ENCODE data around the gene HAVCR1.

Gene HAVCR1

GRCh38 chr5:157059093-157059539 lies at the start of gene HAVCR1:
Gene HAVCR1, minus strand, starts transcription at chr5:157059116. Its CDS starts 1,173 bp downstream, at chr5:157057943.
- no peaks in the 10 kb centered on the region for H3K36me3 ChIP-seq (ENCODE audit: insufficient read depth, insufficient read length, low read length)
- H3K9ac ChIP-seq (ENCODE audit: insufficient read length, low read depth), result no peak within 1 kb of the TSS
- no peak for TF ChIP-seq YY1 (IDR thresholded peaks at IDR 0.05; ENCODE audit: insufficient read depth, insufficient read length)
- TF ChIP-seq SUZ12 (IDR thresholded peaks at IDR 0.05; ENCODE audit: extremely low read depth, insufficient read depth, insufficient read length), result no peak
- no peak for TF ChIP-seq ZNF274 (IDR thresholded peaks at IDR 0.05; ENCODE audit: low read depth, low read length)
- H3K9me3 ChIP-seq (ENCODE audit: insufficient read depth, low read length), result no peaks in the 10 kb centered on the region
- no peaks in the 10 kb centered on the region for H3K27me3 ChIP-seq (ENCODE audit: insufficient read depth, insufficient read length)
- H3K4me3 ChIP-seq (ENCODE audit: insufficient read length, low read depth), result no peak within 1 kb of the TSS
- no peaks in the 10 kb centered on the region for H3K4me1 ChIP-seq (ENCODE audit: insufficient read depth, insufficient read length)
- no peak for DNase-seq (ENCODE audit: low read depth, low spot score)

GRCh38 chr5:157107508-157107907 lies 48.6 kb upstream of the HAVCR1 start:
- Histone ChIP-seq H3K4me1 (ENCODE audit: insufficient read depth, insufficient read length) (no peaks in the 10 kb centered on the region), H3K36me3 (ENCODE audit: insufficient read depth, insufficient read length, low read length) (no peaks in the 10 kb centered on the region), H3K9me3 (ENCODE audit: insufficient read depth, low read length) (no peaks in the 10 kb centered on the region), H3K9ac (ENCODE audit: insufficient read length, low read depth) (no peak overlapping the region), H3K27me3 (ENCODE audit: insufficient read depth, insufficient read length) (no peaks in the 10 kb centered on the region), H3K4me3 (ENCODE audit: insufficient read length, low read depth) (no peak overlapping the region)
- TF ChIP-seq YY1 (IDR thresholded peaks at IDR 0.05; ENCODE audit: insufficient read depth, insufficient read length) (no peak), SUZ12 (IDR thresholded peaks at IDR 0.05; ENCODE audit: extremely low read depth, insufficient read depth, insufficient read length) (no peak), ZNF274 (IDR thresholded peaks at IDR 0.05; ENCODE audit: low read depth, low read length) (no peak)
- DNase-seq (ENCODE audit: low read depth, low spot score), result no peak

- no peaks in the 10 kb centered on the region for H3K27me3 ChIP-seq (ENCODE audit: insufficient read depth, insufficient read length)
- H3K36me3 ChIP-seq (ENCODE audit: insufficient read depth, insufficient read length, low read length), result no peaks in the 10 kb centered on the region
- TF ChIP-seq SUZ12 (IDR thresholded peaks at IDR 0.05; ENCODE audit: extremely low read depth, insufficient read depth, insufficient read length) (no peak), ZNF274 (IDR thresholded peaks at IDR 0.05; ENCODE audit: low read depth, low read length) (no peak), YY1 (IDR thresholded peaks at IDR 0.05; ENCODE audit: insufficient read depth, insufficient read length) (no peak)
- no peak overlapping the region for H3K9ac ChIP-seq (ENCODE audit: insufficient read length, low read depth)
- no peak overlapping the region for H3K4me3 ChIP-seq (ENCODE audit: insufficient read length, low read depth)
- no peaks in the 10 kb centered on the region for H3K9me3 ChIP-seq (ENCODE audit: insufficient read depth, low read length)
- no peaks in the 10 kb centered on the region for H3K4me1 ChIP-seq (ENCODE audit: insufficient read depth, insufficient read length)
- DNase-seq (ENCODE audit: low read depth, low spot score), result no peak
These were observed 47.9 kb upstream of the HAVCR1 start for GRCh38 chr5:157106630-157107461.

- Histone ChIP-seq H3K27me3 (ENCODE audit: insufficient read depth, insufficient read length) (no peaks in the 10 kb centered on the region), H3K9ac (ENCODE audit: insufficient read length, low read depth) (no peak overlapping the region), H3K4me3 (ENCODE audit: insufficient read length, low read depth) (no peak overlapping the region), H3K4me1 (ENCODE audit: insufficient read depth, insufficient read length) (no peaks in the 10 kb centered on the region), H3K36me3 (ENCODE audit: insufficient read depth, insufficient read length, low read length) (no peaks in the 10 kb centered on the region), H3K9me3 (ENCODE audit: insufficient read depth, low read length) (no peaks in the 10 kb centered on the region)
- no peak for DNase-seq (ENCODE audit: low read depth, low spot score)
- no peak for TF ChIP-seq ZNF274 (IDR thresholded peaks at IDR 0.05; ENCODE audit: low read depth, low read length)
- TF ChIP-seq YY1 (IDR thresholded peaks at IDR 0.05; ENCODE audit: insufficient read depth, insufficient read length), result no peak
- no peak for TF ChIP-seq SUZ12 (IDR thresholded peaks at IDR 0.05; ENCODE audit: extremely low read depth, insufficient read depth, insufficient read length)
These were observed 41.3 kb upstream of the HAVCR1 start for GRCh38 chr5:157100140-157100679.

DNA sequence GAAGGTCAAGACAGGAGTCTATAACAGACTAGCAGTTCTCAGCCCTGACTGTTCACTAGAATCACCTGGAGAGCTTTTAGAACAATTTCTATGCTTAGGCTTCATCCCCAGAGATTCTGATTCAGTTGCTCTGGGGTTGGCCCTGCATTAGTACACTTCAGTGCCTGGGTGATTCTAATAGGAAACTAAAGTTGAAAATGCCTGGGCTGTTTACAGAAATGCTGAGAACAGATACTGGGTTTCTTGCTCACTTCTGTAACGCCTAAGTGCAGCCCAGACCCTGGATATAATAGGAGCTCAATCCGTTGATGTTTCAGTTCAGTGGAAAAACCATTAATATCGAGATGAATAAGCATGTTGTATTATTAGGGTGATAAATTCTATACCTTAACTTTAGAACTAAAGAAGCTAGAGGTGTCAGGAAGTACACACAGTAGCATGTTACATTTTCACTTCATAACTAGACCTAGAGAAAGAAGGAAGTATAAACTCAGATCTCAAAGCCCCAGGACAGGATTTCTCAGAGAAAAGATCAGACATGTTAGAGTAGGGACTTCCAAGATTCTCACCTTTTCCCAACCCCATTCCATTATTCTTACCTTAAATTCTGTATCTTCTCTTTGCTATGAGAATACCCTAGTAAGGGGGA lies 29.6 kb upstream of the HAVCR1 start:
- no peaks in the 10 kb centered on the region for H3K9me3 ChIP-seq (ENCODE audit: insufficient read depth, low read length)
- TF ChIP-seq SUZ12 (IDR thresholded peaks at IDR 0.05; ENCODE audit: extremely low read depth, insufficient read depth, insufficient read length), result no peak
- no peak for TF ChIP-seq ZNF274 (IDR thresholded peaks at IDR 0.05; ENCODE audit: low read depth, low read length)
- TF ChIP-seq YY1 (IDR thresholded peaks at IDR 0.05; ENCODE audit: insufficient read depth, insufficient read length), result no peak
- H3K36me3 ChIP-seq (ENCODE audit: insufficient read depth, insufficient read length, low read length), result no peaks in the 10 kb centered on the region
- no peak for DNase-seq (ENCODE audit: low read depth, low spot score)
- H3K27me3 ChIP-seq (ENCODE audit: insufficient read depth, insufficient read length), result no peaks in the 10 kb centered on the region
- no peak overlapping the region for H3K9ac ChIP-seq (ENCODE audit: insufficient read length, low read depth)
- no peaks in the 10 kb centered on the region for H3K4me1 ChIP-seq (ENCODE audit: insufficient read depth, insufficient read length)
- no peak overlapping the region for H3K4me3 ChIP-seq (ENCODE audit: insufficient read length, low read depth)

DNA sequence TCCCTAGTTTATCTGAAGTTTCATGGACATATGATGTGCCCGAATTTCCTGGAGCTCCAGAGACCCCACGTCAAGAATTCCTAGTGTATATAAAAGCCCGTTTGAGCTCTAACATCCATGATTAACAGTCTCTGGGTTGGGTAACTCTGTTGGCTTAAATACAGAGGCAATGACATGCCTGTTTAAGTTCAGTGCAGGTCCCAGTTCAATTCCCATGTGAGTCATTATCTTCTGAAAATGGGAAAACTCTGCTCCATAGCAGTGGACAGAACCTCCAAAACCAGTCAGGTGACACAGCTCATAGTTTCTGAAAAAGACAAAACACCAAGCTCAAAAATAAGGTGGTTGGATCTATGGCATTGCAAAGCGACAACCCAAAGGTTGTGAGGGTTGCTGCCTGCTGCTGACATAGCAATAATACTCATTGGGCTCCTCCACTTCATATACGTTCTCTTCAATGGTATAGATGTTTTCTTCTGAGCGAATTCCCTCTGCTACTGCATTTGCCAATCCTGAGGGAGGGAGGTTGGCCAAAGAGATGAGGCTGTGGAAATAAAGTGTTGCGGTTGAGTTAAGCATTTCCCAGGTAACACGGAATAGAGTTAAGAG lies 27.9 kb upstream of the HAVCR1 start:
- no peaks in the 10 kb centered on the region for H3K4me1 ChIP-seq (ENCODE audit: insufficient read depth, insufficient read length)
- H3K9ac ChIP-seq (ENCODE audit: insufficient read length, low read depth), result no peak overlapping the region
- H3K9me3 ChIP-seq (ENCODE audit: insufficient read depth, low read length), result no peaks in the 10 kb centered on the region
- no peak overlapping the region for H3K4me3 ChIP-seq (ENCODE audit: insufficient read length, low read depth)
- no peaks in the 10 kb centered on the region for H3K27me3 ChIP-seq (ENCODE audit: insufficient read depth, insufficient read length)
- no peaks in the 10 kb centered on the region for H3K36me3 ChIP-seq (ENCODE audit: insufficient read depth, insufficient read length, low read length)
- DNase-seq (ENCODE audit: low read depth, low spot score), result no peak
- no peak for TF ChIP-seq YY1 (IDR thresholded peaks at IDR 0.05; ENCODE audit: insufficient read depth, insufficient read length)
- no peak for TF ChIP-seq ZNF274 (IDR thresholded peaks at IDR 0.05; ENCODE audit: low read depth, low read length)
- no peak for TF ChIP-seq SUZ12 (IDR thresholded peaks at IDR 0.05; ENCODE audit: extremely low read depth, insufficient read depth, insufficient read length)

Measured in NT2/D1 (cell line).